ENCODE results near the gene TMEM256.

The TMEM256 gene

DNA sequence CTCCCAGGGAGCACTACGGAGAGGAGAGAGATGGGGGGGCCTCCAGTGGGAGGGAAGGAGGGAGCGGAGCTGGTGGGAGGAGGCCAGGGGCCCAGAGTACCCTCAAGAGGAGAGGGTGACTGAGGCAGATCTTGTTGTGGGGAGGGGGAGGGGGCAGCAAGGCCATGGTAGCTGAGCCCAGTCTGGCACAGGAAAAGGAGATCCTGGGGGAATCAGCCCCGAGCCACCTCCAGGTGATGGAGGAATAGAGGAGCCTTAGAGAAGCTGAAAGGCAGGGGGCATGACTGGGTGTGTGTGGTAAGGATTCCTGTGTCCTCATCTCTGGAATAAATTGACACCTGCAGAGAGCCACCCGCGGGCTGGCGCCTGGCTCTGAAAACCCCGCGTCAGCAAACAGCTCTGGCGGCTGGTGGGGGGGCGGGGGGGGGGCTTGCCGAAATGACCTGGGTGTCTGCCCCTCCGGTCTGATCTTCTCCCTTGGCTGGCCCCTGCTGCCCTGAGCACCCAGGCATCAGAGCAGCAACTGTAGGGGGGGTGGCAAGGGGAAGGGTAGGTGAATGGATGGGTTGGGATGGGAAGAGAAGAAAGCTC is 2.4 kb upstream of the TMEM256 start:
- Histone ChIP-seq H4K20me1 (ENCODE audit: insufficient read depth) (no peaks in the 10 kb centered on the region), H3K4me2 (no peak overlapping the region), H3K79me2 (ENCODE audit: insufficient read depth, low read depth) (no peaks in the 10 kb centered on the region), H3K9ac (no peak overlapping the region), H3K4me1 (ENCODE audit: low read depth, poor library complexity, severe bottlenecking) (no peaks in the 10 kb centered on the region), H3K4me3 (IDR thresholded peaks at IDR 0.05; ENCODE audit: insufficient read depth, low read depth, low read length) (no peak overlapping the region), H3K27ac (no peak overlapping the region), H3K27me3 (ENCODE audit: insufficient read depth, low read depth) (no peaks in the 10 kb centered on the region), H2AFZ (ENCODE audit: low read depth) (no peak overlapping the region), H3K36me3 (ENCODE audit: insufficient read depth) (no peaks in the 10 kb centered on the region)
- TF ChIP-seq, protein P1, sequence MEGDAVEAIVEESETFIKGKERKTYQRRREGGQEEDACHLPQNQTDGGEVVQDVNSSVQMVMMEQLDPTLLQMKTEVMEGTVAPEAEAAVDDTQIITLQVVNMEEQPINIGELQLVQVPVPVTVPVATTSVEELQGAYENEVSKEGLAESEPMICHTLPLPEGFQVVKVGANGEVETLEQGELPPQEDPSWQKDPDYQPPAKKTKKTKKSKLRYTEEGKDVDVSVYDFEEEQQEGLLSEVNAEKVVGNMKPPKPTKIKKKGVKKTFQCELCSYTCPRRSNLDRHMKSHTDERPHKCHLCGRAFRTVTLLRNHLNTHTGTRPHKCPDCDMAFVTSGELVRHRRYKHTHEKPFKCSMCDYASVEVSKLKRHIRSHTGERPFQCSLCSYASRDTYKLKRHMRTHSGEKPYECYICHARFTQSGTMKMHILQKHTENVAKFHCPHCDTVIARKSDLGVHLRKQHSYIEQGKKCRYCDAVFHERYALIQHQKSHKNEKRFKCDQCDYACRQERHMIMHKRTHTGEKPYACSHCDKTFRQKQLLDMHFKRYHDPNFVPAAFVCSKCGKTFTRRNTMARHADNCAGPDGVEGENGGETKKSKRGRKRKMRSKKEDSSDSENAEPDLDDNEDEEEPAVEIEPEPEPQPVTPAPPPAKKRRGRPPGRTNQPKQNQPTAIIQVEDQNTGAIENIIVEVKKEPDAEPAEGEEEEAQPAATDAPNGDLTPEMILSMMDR (conservative IDR thresholded peaks at IDR 0.05; ENCODE audit: low read depth, low read length), result no peak

DNA sequence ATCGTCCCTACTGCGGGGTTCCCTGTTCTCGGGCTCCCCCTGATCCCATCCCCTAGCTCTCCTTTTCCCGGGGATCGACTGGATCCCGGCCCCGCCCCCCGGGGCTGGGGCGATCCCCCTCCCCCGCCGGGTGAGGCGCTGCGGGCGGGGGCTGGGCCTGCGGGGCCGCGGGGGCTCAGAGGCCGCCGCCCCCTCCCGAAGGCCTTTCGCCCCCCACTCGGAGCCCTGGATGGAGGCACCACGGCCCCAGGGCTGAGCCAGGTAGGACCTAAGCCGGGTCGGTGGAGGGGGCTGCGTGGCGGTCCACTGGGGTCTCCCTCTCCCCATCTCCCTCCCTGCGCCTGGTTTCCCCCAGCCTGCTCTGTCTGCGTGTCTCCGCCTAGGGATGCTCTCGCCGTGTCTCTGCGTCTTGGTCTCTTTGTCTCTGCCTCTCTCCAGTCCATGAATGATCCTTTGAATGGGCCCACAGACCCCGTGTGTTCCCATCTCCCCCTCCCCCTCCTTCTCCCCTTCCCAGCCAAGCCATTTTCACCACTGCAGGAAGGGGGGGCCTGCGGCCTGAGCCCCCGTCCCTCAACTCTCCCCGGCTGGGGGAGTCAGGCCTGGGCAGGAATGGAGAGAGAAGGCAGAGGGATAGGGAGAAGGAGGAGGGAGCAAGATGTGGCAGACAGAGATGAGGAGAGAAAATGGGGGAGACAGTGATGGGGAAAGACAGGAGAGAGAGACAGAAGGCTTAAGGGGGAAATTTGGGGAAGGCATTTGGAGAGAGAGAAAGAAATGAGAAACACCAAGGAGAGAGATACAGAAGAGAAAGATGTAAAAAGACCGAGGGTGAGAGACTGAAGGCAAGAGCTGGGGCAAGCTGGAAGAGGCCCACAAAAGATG is 1.7 kb upstream of the TMEM256 start:
- H2AFZ ChIP-seq (ENCODE audit: low read depth), result no peak overlapping the region
- H3K4me2 ChIP-seq, result no peak overlapping the region
- TF ChIP-seq, protein P1 (conservative IDR thresholded peaks at IDR 0.05; ENCODE audit: low read depth, low read length), result no peak
- H4K20me1 ChIP-seq (ENCODE audit: insufficient read depth), result no peaks in the 10 kb centered on the region
- no peak overlapping the region for H3K4me3 ChIP-seq (IDR thresholded peaks at IDR 0.05; ENCODE audit: insufficient read depth, low read depth, low read length)
- no peak overlapping the region for H3K9ac ChIP-seq
- no peaks in the 10 kb centered on the region for H3K27me3 ChIP-seq (ENCODE audit: insufficient read depth, low read depth)
- no peaks in the 10 kb centered on the region for H3K79me2 ChIP-seq (ENCODE audit: insufficient read depth, low read depth)
- no peaks in the 10 kb centered on the region for H3K4me1 ChIP-seq (ENCODE audit: low read depth, poor library complexity, severe bottlenecking)
- no peaks in the 10 kb centered on the region for H3K36me3 ChIP-seq (ENCODE audit: insufficient read depth)
- H3K27ac ChIP-seq, result no peak overlapping the region

DNA sequence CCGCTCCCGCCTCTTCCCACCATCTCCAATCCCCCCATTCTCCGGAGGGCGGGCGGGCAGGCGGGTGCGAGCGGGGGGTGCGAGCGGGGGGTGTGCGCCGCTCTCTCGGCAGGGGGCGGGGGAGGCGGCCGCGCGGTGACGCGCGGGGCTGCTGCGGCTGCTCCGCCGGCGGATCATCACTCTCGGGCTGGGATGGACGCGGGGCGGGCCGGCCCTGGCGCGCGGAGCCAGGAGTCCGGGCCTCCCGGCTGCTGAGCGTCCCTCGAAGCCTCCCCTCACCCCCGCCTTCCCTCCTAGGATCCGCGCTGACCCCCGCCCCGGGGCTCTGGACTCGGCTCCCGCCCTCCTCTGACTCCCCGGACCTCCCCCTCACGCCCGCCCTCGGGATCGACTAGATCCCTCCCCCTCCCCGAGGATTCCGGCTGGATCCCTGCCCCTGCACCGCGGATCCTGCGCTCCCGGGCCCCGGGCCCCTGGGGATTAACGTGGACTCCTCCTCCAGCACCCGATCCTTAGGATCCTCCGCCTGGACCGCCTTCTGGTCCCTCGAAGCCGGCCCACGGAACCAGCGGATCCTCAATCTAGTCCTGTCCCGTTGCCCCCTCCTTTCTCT is 946 bp upstream of the TMEM256 start:
- no peak overlapping the region for H2AFZ ChIP-seq (ENCODE audit: low read depth)
- H3K27ac ChIP-seq, result no peak overlapping the region

DNA sequence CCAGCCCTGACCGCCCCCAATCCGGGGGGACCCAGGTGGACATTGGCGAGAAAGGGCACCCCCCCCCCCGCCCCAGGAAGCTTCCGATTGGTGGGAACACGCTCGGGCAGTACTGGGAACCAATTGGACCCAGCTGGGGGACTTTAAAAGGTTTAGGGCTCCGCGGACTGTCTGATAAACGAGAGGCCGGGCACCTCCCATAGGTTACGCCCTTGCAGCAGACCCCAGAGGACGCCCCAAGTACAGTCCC is 245 bp downstream of the TMEM256 start:
- no peak overlapping the region for H3K9ac ChIP-seq
- no peaks in the 10 kb centered on the region for H3K27me3 ChIP-seq (ENCODE audit: insufficient read depth, low read depth)
- H3K79me2 ChIP-seq (ENCODE audit: insufficient read depth, low read depth), result no peaks in the 10 kb centered on the region
- H2AFZ ChIP-seq (ENCODE audit: low read depth), result no peak overlapping the region
- H3K4me3 ChIP-seq (IDR thresholded peaks at IDR 0.05; ENCODE audit: insufficient read depth, low read depth, low read length), result no peak overlapping the region
- H3K4me2 ChIP-seq, result no peak overlapping the region
- H3K27ac ChIP-seq, result no peak overlapping the region
- H3K36me3 ChIP-seq (ENCODE audit: insufficient read depth), result no peaks in the 10 kb centered on the region
- H4K20me1 ChIP-seq (ENCODE audit: insufficient read depth), result no peaks in the 10 kb centered on the region
- no peaks in the 10 kb centered on the region for H3K4me1 ChIP-seq (ENCODE audit: low read depth, poor library complexity, severe bottlenecking)
- TF ChIP-seq, protein P1 (conservative IDR thresholded peaks at IDR 0.05; ENCODE audit: low read depth, low read length), result no peak

More for the DNA sequence above, 946 bp upstream of the TMEM256 start:
- TF ChIP-seq, protein P1 (conservative IDR thresholded peaks at IDR 0.05; ENCODE audit: low read depth, low read length), result no peak
- Histone ChIP-seq H3K4me1 (ENCODE audit: low read depth, poor library complexity, severe bottlenecking) (no peaks in the 10 kb centered on the region), H3K4me3 (IDR thresholded peaks at IDR 0.05; ENCODE audit: insufficient read depth, low read depth, low read length) (no peak overlapping the region), H3K36me3 (ENCODE audit: insufficient read depth) (no peaks in the 10 kb centered on the region), H3K4me2 (no peak overlapping the region), H3K79me2 (ENCODE audit: insufficient read depth, low read depth) (no peaks in the 10 kb centered on the region), H4K20me1 (ENCODE audit: insufficient read depth) (no peaks in the 10 kb centered on the region), H3K27me3 (ENCODE audit: insufficient read depth, low read depth) (no peaks in the 10 kb centered on the region), H3K9ac (no peak overlapping the region)

Measured in KMS-11 (cell line).